ENCODE results near the gene MAST4. TPM values are rescaled to one million over a fixed set of nuclear protein-coding genes. Genes with fewer than 3 reads are reported as not detected.

Gene MAST4
- total and polyA plus RNA-seq, 2 of the 4 experiments (the other 2 are of a cell fraction), result 4.8 to 6.8 TPM

- Histone ChIP-seq H3K23ac (ENCODE audit: low read depth, low read length) (peak overlapping the region; percentile 65), H3K4ac (ENCODE audit: low read depth, low read length) (no peak overlapping the region), H2BK15ac (ENCODE audit: low read depth, low read length) (peak overlapping the region; percentile 14; the same call in 1 of the 3 replicates), H3K4me2 (ENCODE audit: low read depth, low read length) (no peak overlapping the region), H2AK9ac (replicated peaks; ENCODE audit: low read depth, low read length, poor library complexity) (no peak overlapping the region), H3K18ac (ENCODE audit: low read depth, low read length) (no peak overlapping the region), H2AFZ (replicated peaks; ENCODE audit: low read length, poor library complexity) (no peak overlapping the region), H3K56ac (ENCODE audit: extremely low read depth, insufficient read depth, low read length) (no peak overlapping the region), H4K5ac (ENCODE audit: low read depth, low read length) (0 out of 2 replicates have a peak overlapping the region, but pooled peaks have one; percentile 16), H3K14ac (replicated peaks; ENCODE audit: low read depth, low read length) (no peak overlapping the region), H3K9me1 (ENCODE audit: insufficient read depth, low read length) (peaks cover 12% of the 10 kb centered on the region), H2BK5ac (ENCODE audit: low read depth, low read length, poor library complexity, severe bottlenecking) (no peak overlapping the region), H3K4me3 (ENCODE audit: insufficient read depth, low read depth, low read length) (no peak overlapping the region), H3K4me1 (ENCODE audit: control insufficient read depth, insufficient read depth, low read length) (peaks cover 13% of the 10 kb centered on the region), H2BK120ac (ENCODE audit: low read depth, low read length) (0 out of 2 replicates have a peak overlapping the region, but pooled peaks have one; percentile 9), H3K79me1 (ENCODE audit: low read depth in 1 of 2, low read length in 2 of 2) (peaks cover 3 to 20% of the 10 kb centered on the region in 2 experiments; a peak in 2 of 4 replicates), H3K36me3 (ENCODE audit: control insufficient read depth, insufficient read depth, low read length) (peaks cover 3% of the 10 kb centered on the region; the same call in 1 of the 2 replicates), H4K91ac (ENCODE audit: insufficient read depth, low read depth, low read length) (no peak overlapping the region; the same call in 1 of the 2 replicates), H3K9me3 (ENCODE audit: control insufficient read depth, insufficient read depth, low read length) (no peaks in the 10 kb centered on the region), H2AK5ac (ENCODE audit: low read depth, low read length) (peak overlapping the region; percentile 54; the same call in 1 of the 2 replicates), H2BK20ac (ENCODE audit: low read depth, low read length) (no peak overlapping the region; the same call in 1 of the 2 replicates), H3K27ac (ENCODE audit: insufficient read depth, low read length) (no peak overlapping the region), H3K27me3 (ENCODE audit: control insufficient read depth, insufficient read depth, low read length) (no peaks in the 10 kb centered on the region), H3K9ac (ENCODE audit: low read depth, low read length) (no peak overlapping the region), H4K8ac (ENCODE audit: low read depth in 2 of 2, low read length in 2 of 2) (peak overlapping the region in 1 of 2 experiments; percentile 8; a peak in 1 of 4 replicates), H4K20me1 (ENCODE audit: insufficient read depth, low read length) (no peaks in the 10 kb centered on the region)
- ChIA-PET POLR2A (ENCODE audit: unreplicated experiment) (no interaction called here), CTCF (no interaction called here)
- ATAC-seq (ENCODE audit: low read depth) (no peak), DNase-seq (no peak)
- intact Hi-C loops (cut with micrococcal nuclease), result no loop called here
- TF ChIP-seq CHD1 (IDR thresholded peaks at IDR 0.05; ENCODE audit: low read depth, low read length) (no peak), FOS (IDR thresholded peaks at IDR 0.05; ENCODE audit: low read depth, low read length) (no peak), BHLHE40 (IDR thresholded peaks at IDR 0.05; ENCODE audit: low read depth, low read length) (no peak), ELK1 (IDR thresholded peaks at IDR 0.05; ENCODE audit: borderline replicate concordance, low read depth, low read length) (no peak), RAD21 (IDR thresholded peaks at IDR 0.05; ENCODE audit: low read length) (no peak), MXI1 (IDR thresholded peaks at IDR 0.05; ENCODE audit: borderline replicate concordance, low read depth, low read length) (no peak), RFX5 (IDR thresholded peaks at IDR 0.05; ENCODE audit: low read depth, low read length) (no peak), NFE2L2 (IDR thresholded peaks at IDR 0.05; ENCODE audit: low read depth, low read length) (no peak), CEBPB (IDR thresholded peaks at IDR 0.05; ENCODE audit: low read depth, low read length) (no peak), MAFK (IDR thresholded peaks at IDR 0.05; ENCODE audit: low read depth, low read length) (no peak), SMC3 (IDR thresholded peaks at IDR 0.05; ENCODE audit: low read depth, low read length) (no peak), USF2 (IDR thresholded peaks at IDR 0.05; ENCODE audit: low read depth, low read length) (no peak), RCOR1 (IDR thresholded peaks at IDR 0.05; ENCODE audit: insufficient replicate concordance, low read length) (no peak), MAZ (IDR thresholded peaks at IDR 0.05; ENCODE audit: borderline replicate concordance, low read depth, low read length) (no peak), POLR2A (IDR thresholded peaks at IDR 0.05; ENCODE audit: low read depth, low read length) (no peak), CTCF (conservative IDR thresholded peaks at IDR 0.05; ENCODE audit: low read depth, low read length) (no peak)
- dilution Hi-C loops (cut with HindIII; ENCODE audit: low sequenced_read_pairs, unreplicated experiment), result no loop called here
- no TSS peak for BruUV-seq (replicated peaks)
- in situ Hi-C loops (cut with MboI; ENCODE audit: low sequenced_read_pairs), result no loop called here
- 83% methylated on average over 2 of the region's 5 CpGs; no CpG with 5 or more reads in 1 of the 2 experiments for WGBS, 2 experiments (ENCODE audit: extremely low coverage in 2 of 2, insufficient read length in 1 of 2)
These were observed 494.4 kb downstream of the MAST4 start for GRCh38 chr5:67090593-67090992.

Measured in IMR-90 (cell line).